Activated CD8-positive, alpha-beta T cell treated with anti-CD3 and anti-CD28 coated beads for 36 hours (primary cell): ENCODE data around the gene DDX56. TPM values are rescaled to one million over a fixed set of nuclear protein-coding genes. Genes with fewer than 3 reads are reported as not detected.

Source experiments
- ATAC-seq: fragments of 200-7000 bp; cut with Tn5 transposase; one replicate; pipeline ENCODE4 v1.10.0; 2021; ENCODE audit warnings: mild to moderate bottlenecking, moderate library complexity
- CTCF ChIA-PET: fragments of 350-600 bp; sonication (Branson Sonifier 250); formaldehyde crosslinking; loops from one replicate; lab custom pipeline; 2021; ENCODE audit warnings: antibody characterized with exemption; lab: Charles Lee
- POLR2A ChIA-PET: fragments of 350-600 bp; sonication (Branson Sonifier 250); formaldehyde crosslinking; loops from one replicate; lab custom pipeline; 2021; ENCODE audit warnings: antibody characterized with exemption; lab: Charles Lee
- DNase-seq: peaks from one replicate; pipeline ENCODE4 v3.0.0-alpha.2; 2020
- H3K27ac Mint-ChIP-seq: one replicate; pipeline ENCODE4 v1.8.0; 2021; ENCODE audit warnings: mild to moderate bottlenecking, mixed read lengths
- H3K27me3 Mint-ChIP-seq: one replicate; pipeline ENCODE4 v1.8.0; 2021; ENCODE audit warnings: mixed read lengths
- H3K36me3 Mint-ChIP-seq: one replicate; pipeline ENCODE4 v1.8.0; 2021; ENCODE audit warnings: low read depth, mixed read lengths
- H3K4me1 Mint-ChIP-seq: one replicate; pipeline ENCODE4 v1.8.0; 2021; ENCODE audit warnings: low read depth, mixed read lengths
- H3K4me3 Mint-ChIP-seq: one replicate; pipeline ENCODE4 v1.8.0; 2021; ENCODE audit warnings: mild to moderate bottlenecking, moderate library complexity, mixed read lengths
- H3K9me3 Mint-ChIP-seq: one replicate; pipeline ENCODE4 v1.8.0; 2021; ENCODE audit warnings: mixed read lengths
- CTCF ChIP-seq: fragments of 200-600 bp; IDR thresholded peaks from one replicate; pipeline ENCODE4 v1.8.0; 2022; ENCODE audit warnings: antibody characterized with exemption, mild to moderate bottlenecking
- intact Hi-C: fragments of 100-400 bp; cut with micrococcal nuclease; formaldehyde crosslinking; loops from one replicate; pipeline ENCODE4 v1.10.0; 2022
- total RNA-seq, 2 experiments: library from RNA; stranded (reverse); gene quantifications; one replicate each; pipeline ENCODE4 v1.2.3, GENCODE V29; 2021

Gene DDX56
- total RNA-seq, 2 experiments from 2014 or later: 92.3 to 98.3 TPM

- H3K4me3 Mint-ChIP-seq: peak overlapping the region; percentile 99
- H3K36me3 Mint-ChIP-seq: peaks cover 68% of the 10 kb centered on the region
- no peaks in the 10 kb centered on the region for H3K27me3 Mint-ChIP-seq
- ChIA-PET POLR2A (interaction anchor here (0.8 to 5.1 kb wide), 8 partner anchors 7 to 315 kb away, joined by 3 to 32 read pairs (median 4); partner anchors contain the start of gene TMED4), CTCF (interaction anchor here (1.0 to 4.0 kb wide), 4 partner anchors 8 to 224 kb away, joined by 3 to 32 read pairs (median 7); no protein-coding TSS in a partner anchor)
- H3K9me3 Mint-ChIP-seq: no peaks in the 10 kb centered on the region
- DNase-seq (no peak), ATAC-seq (no peak)
- H3K4me1 Mint-ChIP-seq: peaks cover 38% of the 10 kb centered on the region
- peak overlapping the region; percentile 96 for H3K27ac Mint-ChIP-seq
- intact Hi-C loops: no loop called here
- no peak for TF ChIP-seq CTCF
Observed at GRCh38 chr7:44572771-44573170, 937 bp downstream of the DDX56 start.

- TF ChIP-seq CTCF: no peak
- ATAC-seq (no peak), DNase-seq (no peak)
- CTCF ChIA-PET: no interaction called here
- H3K27me3 Mint-ChIP-seq: no peaks in the 10 kb centered on the region
- POLR2A ChIA-PET: interaction anchor here (1.0 to 5.1 kb wide), 3 partner anchors 9 to 24 kb away, joined by 3 to 32 read pairs (median 23); partner anchors contain the start of gene TMED4
- H3K4me3 Mint-ChIP-seq: no peak overlapping the region
- H3K4me1 Mint-ChIP-seq: peaks cover 40% of the 10 kb centered on the region
- H3K36me3 Mint-ChIP-seq: peaks cover 77% of the 10 kb centered on the region
- intact Hi-C loops: no loop called here
- no peak overlapping the region for H3K27ac Mint-ChIP-seq
- no peaks in the 10 kb centered on the region for H3K9me3 Mint-ChIP-seq
Observed at GRCh38 chr7:44569959-44570358, 3.7 kb downstream of the DDX56 start.

DNA sequence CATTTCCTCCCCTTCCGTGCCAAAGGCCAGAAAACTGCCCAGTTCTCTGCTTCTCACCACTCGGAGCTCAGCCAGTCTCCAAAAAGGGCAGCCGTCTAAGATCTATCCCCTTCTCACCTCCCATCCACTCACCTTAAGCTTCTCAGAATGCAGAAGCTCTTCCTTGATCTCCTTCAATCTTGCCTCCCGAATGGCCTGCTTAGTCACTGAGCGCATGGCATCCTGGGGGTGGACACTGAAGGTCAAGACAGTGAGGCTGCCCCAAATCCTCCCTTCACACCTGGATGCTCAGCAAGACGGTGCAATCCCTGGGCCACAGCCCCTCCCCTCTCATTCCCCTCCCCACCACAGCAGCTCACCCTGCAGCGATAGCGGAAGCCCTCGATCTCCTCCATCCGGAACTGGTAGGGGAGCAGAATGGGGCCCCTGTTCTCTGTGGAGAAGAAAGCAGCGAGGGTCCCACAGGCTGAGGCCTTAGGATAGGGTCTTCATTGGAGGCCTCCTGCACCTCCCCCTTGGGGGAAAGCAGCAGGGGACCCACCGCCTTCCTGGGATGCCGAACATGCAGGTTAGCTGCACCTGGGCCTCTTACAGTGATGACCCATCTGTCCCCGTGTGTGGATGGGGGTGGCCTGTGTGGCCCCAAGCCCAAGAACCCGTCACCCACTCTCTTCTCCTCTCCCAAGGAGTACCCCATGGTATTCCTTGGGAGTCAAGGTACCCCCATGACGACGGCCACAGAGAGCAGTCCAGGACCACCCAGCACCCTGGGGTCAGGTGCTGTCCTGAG, 4.7 kb downstream of the DDX56 start:
- DNase-seq: no peak
- Mint-ChIP-seq H3K4me3 (no peak overlapping the region), H3K4me1 (peaks cover 32% of the 10 kb centered on the region), H3K27me3 (no peaks in the 10 kb centered on the region), H3K27ac (peak overlapping the region; percentile 6), H3K36me3 (peaks cover 80% of the 10 kb centered on the region), H3K9me3 (no peaks in the 10 kb centered on the region)
- intact Hi-C loops: no loop called here
- no peak for ATAC-seq
- ChIA-PET CTCF (interaction anchor here (1.8 kb wide), 1 partner anchor 34 kb away, joined by 5 read pairs; no protein-coding TSS in a partner anchor), POLR2A (interaction anchor here (0.9 to 5.1 kb wide), 4 partner anchors 9 to 80 kb away, joined by 3 to 32 read pairs (median 3); partner anchors contain the start of gene TMED4)
- TF ChIP-seq CTCF: no peak

DNA sequence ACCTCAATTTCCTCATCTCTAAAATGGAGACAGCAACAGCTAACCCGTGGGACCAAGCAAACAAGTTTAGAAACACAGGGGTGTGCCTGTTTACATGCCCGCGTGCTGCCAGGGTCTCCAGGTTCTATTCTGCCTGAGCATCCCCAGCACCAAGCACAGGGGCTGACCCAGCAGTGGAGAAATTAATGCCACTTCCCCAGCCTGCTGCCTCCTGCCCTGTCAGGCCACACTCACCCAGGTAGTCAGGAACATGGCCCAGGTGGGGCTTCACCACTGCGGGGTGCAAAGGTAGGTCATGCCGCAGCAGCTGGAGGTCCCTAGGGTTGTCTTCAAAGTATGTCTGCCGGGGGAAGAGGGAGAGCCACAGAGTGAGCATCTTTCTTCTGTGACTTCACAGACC, 5.8 kb downstream of the DDX56 start:
- Mint-ChIP-seq H3K4me1 (peaks cover 30% of the 10 kb centered on the region), H3K27me3 (no peaks in the 10 kb centered on the region), H3K36me3 (peaks cover 72% of the 10 kb centered on the region), H3K4me3 (no peak overlapping the region), H3K9me3 (no peaks in the 10 kb centered on the region), H3K27ac (no peak overlapping the region)
- ChIA-PET POLR2A (interaction anchor here (0.7 to 1.3 kb wide), 4 partner anchors 14 to 298 kb away, joined by 3 read pairs; no protein-coding TSS in a partner anchor), CTCF (interaction anchor here (0.9 to 3.4 kb wide), 3 partner anchors 20 to 326 kb away, joined by 3 to 28 read pairs (median 5); no protein-coding TSS in a partner anchor)
- ATAC-seq (no peak), DNase-seq (no peak)
- TF ChIP-seq CTCF: no peak
- intact Hi-C loops: no loop called here
